GM12891 (cell line): ENCODE results near the gene ZNF70.
A peak's percentile ranks its signal among the peaks of the same experiment; 100 is the strongest.
"Not testable (repeated sequence)": the region's sequence is repeated elsewhere in the genome, so short reads cannot be mapped to it uniquely, and the experiment has no call there.

ENCODE experiments used
- DNase-seq: peaks from one replicate; pipeline ENCODE4 v3.0.0; 2011; ENCODE audit warnings: low spot score; ENCODE audit not compliant: insufficient read length
- FAIRE-seq: peaks from 2 replicates; lab custom pipeline; 2011; peaks lifted over from hg19 to GRCh38; lab: Jason Lieb, UNC
- PAX5 ChIP-seq: IDR thresholded peaks from 2 replicates; pipeline ENCODE4 v1.6.1; 2011; ENCODE audit warnings: low read length, moderate library complexity, mild to moderate bottlenecking; ENCODE audit not compliant: insufficient read depth, severe bottlenecking
- POLR2A ChIP-seq: IDR thresholded peaks from 2 replicates; pipeline ENCODE4 v1.6.1; 2011; ENCODE audit warnings: low read depth, low read length, control low read depth
- POLR2AphosphoS5 ChIP-seq: IDR thresholded peaks from 2 replicates; pipeline ENCODE4 v1.6.1; 2011; ENCODE audit warnings: low read depth, low read length, control low read depth
- POU2F2 ChIP-seq: IDR thresholded peaks from 2 replicates; pipeline ENCODE4 v1.6.1; 2011; ENCODE audit warnings: low read depth, mild to moderate bottlenecking, control low read depth, low read length, moderate library complexity
- SPI1 ChIP-seq: IDR thresholded peaks from 2 replicates; pipeline ENCODE4 v1.6.1; 2011; ENCODE audit warnings: low read depth, low read length, control low read depth
- TAF1 ChIP-seq: IDR thresholded peaks from 2 replicates; pipeline ENCODE4 v1.6.1; 2011; ENCODE audit warnings: low read depth, low read length, control low read depth

Gene ZNF70

DNA sequence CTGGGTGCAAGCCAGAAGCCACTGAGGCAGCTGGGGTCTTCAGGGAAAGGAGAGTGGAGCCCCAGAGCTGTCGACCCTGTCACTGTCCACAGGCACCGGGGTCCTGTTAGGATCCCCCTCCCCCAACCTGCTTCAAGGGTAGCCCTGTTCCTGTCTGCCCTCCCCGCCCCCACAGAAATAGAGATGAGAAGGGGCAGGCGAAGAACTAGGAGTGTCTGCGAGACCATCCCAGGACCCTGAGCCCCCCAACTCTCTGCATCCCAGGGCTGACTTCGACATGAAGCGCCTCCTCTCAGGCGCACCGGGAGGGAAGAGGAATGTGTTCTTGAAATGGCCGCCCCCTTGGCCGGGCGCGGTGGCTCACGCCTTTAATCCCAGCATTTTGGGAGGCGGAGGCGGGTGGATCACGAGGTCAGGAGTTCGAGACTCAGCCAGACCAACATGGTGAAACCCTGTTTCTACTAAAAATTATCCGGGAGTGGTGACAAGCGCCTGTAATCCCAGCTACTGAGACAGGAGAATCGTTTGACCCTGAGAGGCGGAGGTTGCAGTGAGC, 607 bp upstream of the ZNF70 start:
- FAIRE-seq = peak; percentile 43

DNA sequence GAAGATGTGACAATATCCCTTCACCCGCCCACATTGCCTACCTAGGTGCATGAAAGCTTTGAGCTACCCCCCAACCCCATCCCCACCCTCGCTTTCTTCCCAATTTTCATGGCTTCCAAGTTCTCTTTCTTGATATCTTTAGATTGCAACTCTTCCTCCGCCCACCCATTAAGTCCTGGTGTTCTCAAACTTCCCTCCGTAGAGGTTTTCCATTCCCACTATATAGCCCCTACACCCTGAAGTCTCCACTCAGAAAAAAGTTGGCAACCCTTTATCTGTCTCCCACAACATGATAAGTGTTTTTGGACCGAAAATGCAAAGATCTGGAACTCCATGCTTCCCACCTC, 572 bp downstream of the ZNF70 start:
- FAIRE-seq (no peak), DNase-seq (no peak)
- no peak for TF ChIP-seq TAF1
- TF ChIP-seq POU2F2 = no peak
- TF ChIP-seq POLR2AphosphoS5 = no peak
- no peak for TF ChIP-seq POLR2A
- no peak for TF ChIP-seq PAX5
- TF ChIP-seq SPI1 = no peak

More for the DNA sequence above, 607 bp upstream of the ZNF70 start:
- DNase-seq = no peak
- TF ChIP-seq POLR2AphosphoS5 = 0 out of 2 replicates have a peak, but pooled peaks have one; percentile 4
- TF ChIP-seq POLR2A = no peak

GRCh38 chr22:23749841-23750301, 1.0 kb downstream of the ZNF70 start:
- TF ChIP-seq POU2F2 (no peak), PAX5 (no peak), POLR2AphosphoS5 (no peak), POLR2A (no peak), SPI1 (no peak), TAF1 (no peak)
- DNase-seq (no peak), FAIRE-seq (peak; percentile 9)

DNA sequence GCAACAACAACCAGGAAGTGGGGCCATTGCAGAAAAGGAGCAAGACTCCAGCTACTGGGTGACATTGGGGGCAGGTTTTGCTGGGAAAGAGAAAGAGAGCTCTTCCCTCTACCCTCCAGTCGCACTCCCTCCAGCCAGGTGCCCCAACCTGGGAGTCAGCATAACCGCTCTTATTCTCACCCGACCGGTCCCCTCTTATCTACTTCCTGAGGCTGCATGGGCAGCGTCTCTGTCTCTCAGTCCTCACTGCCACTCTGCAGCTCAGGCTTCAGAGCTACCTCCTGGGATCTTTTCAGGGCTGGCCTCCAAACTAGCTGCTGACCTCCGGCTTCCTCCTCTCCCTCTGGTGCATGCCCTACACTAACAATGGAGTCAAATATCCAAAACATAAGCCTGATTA, 5.1 kb downstream of the ZNF70 start:
- DNase-seq (no peak), FAIRE-seq (no peak)
- TF ChIP-seq PAX5 (no peak), SPI1 (no peak), POU2F2 (no peak), TAF1 (no peak), POLR2AphosphoS5 (no peak), POLR2A (no peak)

DNA sequence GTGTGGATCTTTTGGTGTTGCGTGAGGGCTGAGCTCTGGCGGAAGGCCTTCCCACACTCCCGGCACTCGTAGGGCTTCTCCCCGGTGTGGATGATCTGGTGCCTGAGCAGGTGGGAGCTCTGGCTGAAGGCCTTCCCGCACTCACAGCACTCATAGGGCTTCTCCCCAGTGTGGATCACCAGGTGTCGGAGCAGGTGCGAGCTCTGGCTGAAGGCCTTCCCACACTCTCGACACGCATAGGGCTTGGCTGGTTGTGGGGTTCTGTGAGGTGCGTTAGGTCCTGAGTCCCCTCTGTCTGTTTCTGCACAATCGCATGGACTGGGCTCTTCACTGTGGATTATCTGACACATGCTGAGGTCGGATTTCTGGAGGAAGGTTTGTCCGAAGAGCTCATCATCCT, 6.4 kb downstream of the ZNF70 start:
- DNase-seq (no peak), FAIRE-seq (no peak)
- no peak for TF ChIP-seq POLR2A
- no peak for TF ChIP-seq TAF1
- TF ChIP-seq POU2F2 = no peak
- no peak for TF ChIP-seq SPI1
- no peak for TF ChIP-seq POLR2AphosphoS5
- no peak for TF ChIP-seq PAX5

- FAIRE-seq (no peak), DNase-seq (no peak)
- TF ChIP-seq POU2F2 (no peak), PAX5 (no peak), POLR2AphosphoS5 (no peak), POLR2A (no peak), SPI1 (no peak), TAF1 (no peak)
Observed at GRCh38 chr22:23744001-23744400, 6.9 kb downstream of the ZNF70 start.

DNA sequence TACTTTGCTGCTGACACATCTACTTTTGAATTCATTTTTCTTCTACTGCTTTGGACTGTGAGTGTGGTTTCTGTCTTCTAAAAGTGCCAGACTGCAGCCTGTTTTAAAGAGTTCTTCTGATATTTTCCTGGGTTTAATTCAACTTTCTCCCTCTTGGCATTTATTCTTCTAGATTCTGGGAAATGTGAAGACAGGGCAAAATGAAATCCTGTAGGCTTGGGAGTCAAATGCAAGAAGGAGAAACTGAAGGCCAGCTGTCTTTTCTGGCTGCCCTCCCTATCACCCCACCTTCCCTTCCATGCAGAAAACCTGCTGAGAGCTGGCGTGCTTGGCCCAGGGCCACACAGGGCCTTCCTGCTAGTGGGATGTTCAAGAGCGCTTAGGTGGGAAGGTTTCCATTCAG, 7.6 kb downstream of the ZNF70 start:
- no peak for FAIRE-seq
- no peak for DNase-seq
- TF ChIP-seq PAX5 (no peak), TAF1 (no peak), POLR2AphosphoS5 (no peak), POLR2A (no peak)

- TF ChIP-seq POLR2A (no peak), TAF1 (no peak), POU2F2 (no peak), PAX5 (no peak), POLR2AphosphoS5 (no peak), SPI1 (no peak)
- DNase-seq = no peak
Observed at GRCh38 chr22:23742505-23743264, 8.2 kb downstream of the ZNF70 start.

DNA sequence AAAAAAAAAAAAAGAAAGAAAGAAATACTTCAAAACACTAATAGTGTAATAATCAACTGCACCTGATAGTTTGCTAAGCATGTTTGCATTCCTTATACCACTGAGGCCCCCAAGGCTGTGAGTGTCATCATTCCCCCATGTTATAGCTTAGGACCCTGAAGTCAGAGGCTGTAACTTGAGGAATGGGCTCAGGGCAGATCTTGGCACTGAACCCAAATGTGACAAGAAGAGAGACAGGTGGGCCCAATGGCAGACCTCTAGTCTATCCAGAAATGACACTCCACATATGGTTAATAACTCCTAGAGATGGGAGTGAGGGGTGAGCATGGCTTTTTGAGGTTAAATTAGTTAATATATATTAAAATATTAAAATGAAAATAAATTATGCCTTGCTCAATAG, 13.2 kb downstream of the ZNF70 start:
- DNase-seq (no peak), FAIRE-seq (no peak)
- TF ChIP-seq POU2F2 = no peak
- TF ChIP-seq POLR2AphosphoS5 = no peak
- no peak for TF ChIP-seq POLR2A
- no peak for TF ChIP-seq SPI1
- no peak for TF ChIP-seq PAX5
- TF ChIP-seq TAF1 = no peak

More at GRCh38 chr22:23742505-23743264, 8.2 kb downstream of the ZNF70 start:
- FAIRE-seq = no peak

DNA sequence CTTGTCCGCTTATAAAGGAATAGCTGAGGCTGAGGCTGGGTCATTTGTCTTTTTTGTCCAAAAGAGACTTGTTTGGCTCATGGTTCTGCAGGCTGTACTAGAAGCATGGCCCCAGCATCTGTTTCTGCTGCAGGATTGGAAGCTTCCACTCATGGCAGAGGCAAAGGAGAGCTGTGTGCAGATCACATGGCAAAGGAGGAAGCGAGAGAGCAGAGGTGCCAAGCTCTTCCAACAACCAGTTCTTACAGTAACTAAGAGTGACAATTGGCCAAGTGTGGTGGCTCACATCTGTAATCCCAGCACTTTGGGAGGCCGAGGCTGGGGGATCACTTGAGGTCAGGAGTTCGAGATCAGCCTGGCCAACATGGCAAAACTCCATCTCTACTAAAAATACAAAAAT, 22.8 kb downstream of the ZNF70 start:
- DNase-seq, FAIRE-seq: not testable (repeated sequence)
